Activated T-helper 17 cell treated with anti-CD3 and anti-CD28 coated beads, Interleukin-2, amount 50 U/mL, for 72 hours (primary cell): ENCODE data around the gene DHX38. TPM values are rescaled to one million over a fixed set of nuclear protein-coding genes. Genes with fewer than 3 reads are reported as not detected.

Experiments
- ATAC-seq: fragments of 150-1000 bp; cut with Tn5 transposase; replicated peaks from 2 replicates; pipeline ENCODE4 v1.10.0; 2021; ENCODE audit warnings: mild to moderate bottlenecking, moderate library complexity
- H3K27ac Mint-ChIP-seq: one replicate; pipeline ENCODE4 v1.8.0; 2022; ENCODE audit warnings: mixed read lengths
- H3K27me3 Mint-ChIP-seq: one replicate; pipeline ENCODE4 v1.8.0; 2022; ENCODE audit warnings: mixed read lengths
- H3K36me3 Mint-ChIP-seq: one replicate; pipeline ENCODE4 v1.8.0; 2022; ENCODE audit warnings: low read depth, mild to moderate bottlenecking, mixed read lengths
- H3K4me1 Mint-ChIP-seq: one replicate; pipeline ENCODE4 v1.8.0; 2022; ENCODE audit warnings: mixed read lengths
- H3K4me3 Mint-ChIP-seq: one replicate; pipeline ENCODE4 v1.8.0; 2022; ENCODE audit warnings: mild to moderate bottlenecking, mixed read lengths
- H3K9me3 Mint-ChIP-seq: one replicate; pipeline ENCODE4 v1.8.0; 2022; ENCODE audit warnings: mixed read lengths
- total RNA-seq, 2 donors: library from RNA; stranded (reverse); gene quantifications; one replicate each; pipeline ENCODE4 v1.2.3, GENCODE V29; 2022

The DHX38 gene
- total RNA-seq, 2 donors from 2014 or later, result 96.7 to 99.2 TPM

DNA sequence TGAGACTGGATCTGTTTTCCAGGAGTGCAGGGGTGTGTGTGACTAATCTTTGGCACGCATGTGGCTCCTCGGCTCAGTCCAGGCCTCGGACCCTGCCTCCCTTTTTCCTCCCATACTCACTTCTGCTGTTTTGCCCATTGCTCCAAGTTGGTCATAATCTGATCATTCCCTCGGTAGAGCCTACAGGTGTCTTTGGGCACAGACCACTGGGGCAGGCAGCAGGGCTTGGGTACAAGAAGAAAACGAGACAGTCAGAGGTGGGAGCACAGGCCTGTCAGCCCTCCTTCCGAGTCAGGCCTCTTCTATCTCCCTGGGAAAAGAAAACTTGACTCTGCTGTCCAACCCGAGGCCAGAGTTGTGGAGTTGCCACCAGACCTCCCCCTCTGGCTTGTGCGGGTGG is 29.8 kb downstream of the DHX38 start:
- no peak overlapping the region for H3K4me3 Mint-ChIP-seq
- H3K9me3 Mint-ChIP-seq, result no peaks in the 10 kb centered on the region
- H3K27me3 Mint-ChIP-seq, result no peaks in the 10 kb centered on the region
- H3K36me3 Mint-ChIP-seq, result no peaks in the 10 kb centered on the region
- no peaks in the 10 kb centered on the region for H3K4me1 Mint-ChIP-seq
- no peak overlapping the region for H3K27ac Mint-ChIP-seq
- ATAC-seq, result no peak

DNA sequence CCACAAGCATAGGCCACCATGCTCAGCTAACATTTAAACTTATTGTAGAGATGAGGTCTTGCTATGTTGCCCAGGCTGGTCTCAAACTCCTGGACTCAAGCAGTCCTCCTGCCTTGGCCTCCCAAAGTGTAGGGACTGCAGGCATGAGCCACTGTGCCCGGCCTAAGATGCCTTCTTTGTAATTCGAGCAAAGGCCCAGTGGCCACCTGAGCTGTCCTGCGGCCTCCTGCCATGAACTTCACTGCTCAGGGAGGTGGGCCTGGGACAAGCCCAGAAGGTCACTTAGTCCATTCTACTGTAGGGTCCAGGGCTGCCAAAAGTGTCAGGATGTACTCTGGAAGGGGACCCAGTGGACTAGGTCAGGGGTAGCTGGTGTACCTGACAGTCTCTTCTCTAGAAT is 30.5 kb downstream of the DHX38 start:
- H3K27me3 Mint-ChIP-seq, result no peaks in the 10 kb centered on the region
- no peaks in the 10 kb centered on the region for H3K9me3 Mint-ChIP-seq
- ATAC-seq, result no peak
- H3K36me3 Mint-ChIP-seq, result no peaks in the 10 kb centered on the region
- H3K4me1 Mint-ChIP-seq, result no peaks in the 10 kb centered on the region
- H3K4me3 Mint-ChIP-seq, result no peak overlapping the region
- H3K27ac Mint-ChIP-seq, result no peak overlapping the region

DNA sequence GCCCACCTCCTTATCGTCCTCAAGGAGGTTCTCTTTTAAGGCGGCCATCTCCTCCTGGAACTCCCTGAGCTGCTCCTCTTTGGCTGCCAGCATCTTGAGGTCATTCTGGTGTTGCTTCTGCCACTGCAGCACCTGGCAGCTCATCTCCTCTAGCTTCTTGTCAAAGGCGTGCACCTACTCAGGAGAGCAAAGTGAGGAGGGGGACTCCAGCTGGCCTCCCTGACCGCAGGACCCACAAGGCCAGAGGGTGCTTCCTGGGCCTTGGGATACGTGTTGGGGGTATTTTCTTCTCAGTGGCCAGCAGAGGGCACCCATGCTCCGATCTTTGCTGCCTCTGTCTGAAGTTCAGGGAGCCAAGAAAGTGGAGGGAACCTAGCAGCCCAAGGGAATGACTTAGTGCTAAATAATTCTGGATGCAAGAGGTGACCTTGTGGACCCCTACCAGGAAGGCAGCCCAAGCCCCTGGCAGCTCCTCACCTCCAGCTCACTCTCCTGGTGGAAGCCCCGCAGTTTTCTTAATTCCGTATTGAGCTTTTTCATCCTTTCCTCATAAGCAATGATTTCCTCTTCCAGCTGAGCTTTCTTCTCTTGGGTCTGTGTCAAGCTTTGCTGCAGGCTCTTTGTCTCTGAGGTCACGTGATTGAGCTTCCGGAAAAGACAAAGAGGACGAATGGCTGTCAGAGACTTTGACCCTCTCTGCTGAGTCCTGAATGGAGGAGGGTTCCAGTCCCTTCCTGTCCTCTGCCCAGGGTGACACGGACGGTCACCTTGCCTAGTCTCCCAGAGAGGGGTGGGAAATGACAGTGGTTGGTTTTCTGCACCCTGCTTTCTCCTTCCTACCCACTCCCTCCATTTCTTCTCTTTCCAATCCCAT is 31.4 kb downstream of the DHX38 start:
- ATAC-seq, result peak; percentile 69
- Mint-ChIP-seq H3K9me3 (no peaks in the 10 kb centered on the region), H3K27ac (peak overlapping the region; percentile 72), H3K4me3 (no peak overlapping the region), H3K4me1 (no peaks in the 10 kb centered on the region), H3K36me3 (no peaks in the 10 kb centered on the region), H3K27me3 (no peaks in the 10 kb centered on the region)

DNA sequence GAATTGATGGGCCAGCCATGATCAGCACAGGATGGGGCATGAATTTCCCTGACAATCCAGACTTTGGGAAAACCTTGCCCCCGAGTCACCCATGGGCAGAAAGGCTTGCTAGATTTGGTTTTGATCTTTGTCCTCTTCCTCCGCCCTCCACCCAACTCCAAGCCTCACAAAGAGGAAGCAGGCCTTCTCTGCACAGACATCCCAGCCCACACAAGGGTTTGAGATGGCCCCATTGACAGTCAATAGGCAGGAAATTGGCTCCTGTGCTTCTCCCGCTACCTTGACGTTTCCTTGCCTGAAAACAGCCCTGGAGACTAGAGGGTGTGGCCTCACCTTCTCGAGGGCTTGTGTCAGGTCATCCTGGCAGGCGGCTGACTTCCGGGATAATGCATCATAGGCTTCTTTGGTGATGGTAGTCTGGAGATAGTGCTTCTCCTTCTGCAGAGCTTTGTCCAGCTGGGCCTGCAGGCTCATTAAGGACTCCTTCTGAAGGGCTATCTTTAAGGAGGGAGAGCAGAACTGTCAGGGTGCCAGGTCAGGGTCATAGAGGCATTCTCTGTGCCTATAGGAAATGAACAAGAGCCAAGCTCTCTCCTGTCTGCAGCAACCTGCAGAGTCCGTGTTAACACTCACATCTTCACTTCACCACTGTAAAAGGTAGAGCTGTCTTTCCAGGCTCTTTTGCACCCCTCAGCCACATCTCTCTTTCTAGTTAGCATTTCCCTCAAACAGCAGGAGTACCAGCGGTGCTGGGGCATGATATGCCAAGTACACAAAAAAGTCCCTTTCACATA is 32.2 kb downstream of the DHX38 start:
- H3K4me1 Mint-ChIP-seq, result no peaks in the 10 kb centered on the region
- no peaks in the 10 kb centered on the region for H3K36me3 Mint-ChIP-seq
- ATAC-seq, result no peak
- no peak overlapping the region for H3K27ac Mint-ChIP-seq
- H3K4me3 Mint-ChIP-seq, result no peak overlapping the region
- H3K27me3 Mint-ChIP-seq, result no peaks in the 10 kb centered on the region
- H3K9me3 Mint-ChIP-seq, result no peaks in the 10 kb centered on the region

DNA sequence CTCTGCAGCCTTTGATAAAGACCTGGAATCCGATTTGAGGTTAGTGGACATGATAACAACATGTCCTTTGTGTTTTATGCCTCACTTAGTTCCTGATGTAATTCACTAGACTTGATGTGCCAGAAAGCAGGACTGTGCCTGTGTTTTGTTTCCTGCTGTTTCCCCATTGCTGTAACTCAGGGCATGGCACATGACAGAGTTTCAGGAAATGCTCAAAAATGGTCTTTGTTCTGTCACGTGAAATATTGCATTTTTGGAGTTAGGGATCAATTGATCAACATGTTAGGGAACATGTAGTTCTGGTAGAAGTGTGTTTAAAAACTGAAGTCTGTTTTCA is 32.8 kb downstream of the DHX38 start:
- no peaks in the 10 kb centered on the region for H3K4me1 Mint-ChIP-seq
- no peaks in the 10 kb centered on the region for H3K36me3 Mint-ChIP-seq
- no peaks in the 10 kb centered on the region for H3K9me3 Mint-ChIP-seq
- no peaks in the 10 kb centered on the region for H3K27me3 Mint-ChIP-seq
- ATAC-seq, result no peak
- no peak overlapping the region for H3K27ac Mint-ChIP-seq
- no peak overlapping the region for H3K4me3 Mint-ChIP-seq

DNA sequence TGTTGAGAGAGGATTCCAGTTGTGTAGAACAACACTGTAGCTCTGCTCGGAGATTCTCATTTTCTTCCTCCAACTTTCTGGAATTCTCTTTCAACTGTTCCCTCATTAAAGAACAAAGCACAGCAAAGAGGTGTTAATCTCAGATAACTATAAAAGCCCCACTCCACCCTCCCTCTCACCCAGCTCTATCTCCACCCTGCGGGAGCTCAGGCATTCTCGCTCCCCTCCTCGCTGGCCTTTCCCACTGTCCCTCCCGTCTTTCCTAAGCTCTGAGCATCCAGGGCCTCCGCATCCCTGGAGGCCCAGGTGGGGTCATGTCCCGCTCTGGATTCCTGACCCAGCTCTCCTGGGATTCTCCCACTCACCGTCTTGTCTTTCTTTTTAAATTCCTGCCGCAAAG is 35.1 kb downstream of the DHX38 start:
- Mint-ChIP-seq H3K4me1 (no peaks in the 10 kb centered on the region), H3K27me3 (no peaks in the 10 kb centered on the region), H3K4me3 (no peak overlapping the region), H3K27ac (no peak overlapping the region), H3K36me3 (no peaks in the 10 kb centered on the region), H3K9me3 (no peaks in the 10 kb centered on the region)
- no peak for ATAC-seq

DNA sequence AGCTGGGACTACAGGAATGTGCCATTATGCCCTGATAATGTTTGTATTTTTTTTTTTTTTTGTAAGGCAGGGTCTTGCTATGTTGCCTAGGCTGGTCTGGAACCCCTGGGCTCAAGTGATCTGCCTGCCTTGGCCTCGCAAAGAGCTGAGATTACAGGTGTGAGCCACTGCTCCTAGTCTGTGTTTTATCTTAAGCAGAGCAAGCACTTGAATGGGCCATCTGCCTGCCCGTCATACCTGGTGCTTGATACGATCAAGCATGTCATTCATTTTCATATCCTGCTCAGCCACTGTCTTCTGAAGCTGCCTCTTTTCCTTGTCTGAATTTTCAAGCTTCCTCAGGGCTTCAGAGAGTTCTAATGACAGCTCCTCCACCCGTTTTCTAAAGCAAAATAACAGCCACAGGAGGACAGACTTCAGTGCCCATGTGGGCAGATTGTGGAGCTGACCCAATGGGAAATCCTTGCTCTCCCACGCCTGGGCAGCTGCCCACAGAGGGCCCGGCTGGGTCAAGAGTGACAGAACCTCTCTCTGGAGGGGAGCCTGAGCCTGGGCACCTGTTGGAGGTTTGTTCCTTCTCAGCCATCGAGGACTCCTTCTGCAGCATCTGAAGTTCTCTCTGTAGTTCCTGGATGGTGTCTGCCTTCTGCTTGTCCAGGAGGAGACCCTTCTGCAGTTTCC is 36.5 kb downstream of the DHX38 start:
- H3K36me3 Mint-ChIP-seq, result no peaks in the 10 kb centered on the region

DNA sequence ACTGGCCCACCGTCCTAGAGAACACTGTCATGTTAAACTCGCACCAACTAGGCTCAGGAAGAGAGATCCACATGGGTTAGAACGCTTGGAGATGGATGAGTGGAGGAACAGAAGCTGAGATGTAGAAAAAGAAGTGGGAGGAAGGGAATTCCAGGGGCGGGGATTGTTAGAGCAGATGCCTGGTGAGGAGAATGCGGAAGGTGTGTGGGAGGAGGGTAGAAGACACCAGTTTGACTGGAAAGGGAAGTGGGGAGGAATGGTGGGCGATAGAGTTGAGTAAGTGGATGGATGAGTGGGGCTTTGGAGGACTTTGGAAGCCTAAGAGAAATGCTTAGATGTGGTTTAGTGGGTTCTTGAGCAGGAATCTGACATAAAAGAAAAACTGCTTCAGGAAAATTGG is 37.4 kb downstream of the DHX38 start:
- Mint-ChIP-seq H3K9me3 (no peaks in the 10 kb centered on the region), H3K27ac (no peak overlapping the region), H3K27me3 (no peaks in the 10 kb centered on the region), H3K4me1 (no peaks in the 10 kb centered on the region), H3K4me3 (no peak overlapping the region), H3K36me3 (no peaks in the 10 kb centered on the region)
- no peak for ATAC-seq

More for the DNA sequence above, 36.5 kb downstream of the DHX38 start:
- no peak for ATAC-seq
- no peaks in the 10 kb centered on the region for H3K4me1 Mint-ChIP-seq
- no peaks in the 10 kb centered on the region for H3K27me3 Mint-ChIP-seq
- H3K27ac Mint-ChIP-seq, result no peak overlapping the region
- no peak overlapping the region for H3K4me3 Mint-ChIP-seq
- H3K9me3 Mint-ChIP-seq, result no peaks in the 10 kb centered on the region

DNA sequence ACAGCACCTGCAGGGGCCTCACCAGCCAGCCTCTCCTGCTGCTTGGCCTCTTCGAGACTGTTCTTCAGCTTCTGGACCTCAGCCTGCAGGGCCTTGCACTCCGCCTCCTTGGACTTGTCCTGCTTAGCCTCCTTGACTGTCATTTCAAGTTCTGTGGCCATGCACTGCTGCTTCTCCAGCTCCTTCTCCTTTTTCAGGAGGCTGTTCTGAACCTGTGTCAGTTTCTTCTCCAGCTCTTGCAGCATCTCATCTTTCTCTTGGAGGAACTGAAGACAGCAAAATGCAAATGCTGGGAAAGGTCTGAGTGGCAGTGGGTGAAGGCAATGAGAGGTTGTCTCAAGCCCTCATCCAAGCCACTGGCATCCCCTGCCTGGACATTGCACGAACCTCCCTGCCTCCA is 39.1 kb downstream of the DHX38 start:
- Mint-ChIP-seq H3K9me3 (no peaks in the 10 kb centered on the region), H3K4me3 (no peak overlapping the region), H3K4me1 (no peaks in the 10 kb centered on the region), H3K27me3 (peaks cover 3% of the 10 kb centered on the region), H3K36me3 (no peaks in the 10 kb centered on the region), H3K27ac (no peak overlapping the region)
- ATAC-seq, result no peak

DNA sequence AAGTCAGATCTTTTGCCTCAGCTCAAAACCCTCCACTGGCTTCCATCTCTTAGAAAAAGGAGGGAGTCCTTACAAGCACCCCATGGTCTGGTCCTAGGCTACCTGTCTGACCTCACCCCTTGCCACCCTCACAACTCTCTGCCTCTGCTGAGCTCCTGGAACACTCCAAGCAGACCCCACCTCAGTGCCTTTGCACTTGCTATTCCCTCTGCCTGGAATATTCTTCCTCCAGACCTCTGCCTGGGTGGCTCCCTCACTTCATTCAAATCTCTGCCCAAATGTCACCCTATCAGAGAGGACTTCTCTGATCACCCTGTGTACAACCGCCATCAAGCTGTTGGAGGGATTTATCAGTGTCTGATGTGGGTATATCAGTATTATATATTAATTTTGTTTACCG is 40.9 kb downstream of the DHX38 start:
- no peaks in the 10 kb centered on the region for H3K4me1 Mint-ChIP-seq
- no peaks in the 10 kb centered on the region for H3K36me3 Mint-ChIP-seq
- no peak overlapping the region for H3K4me3 Mint-ChIP-seq
- no peak overlapping the region for H3K27ac Mint-ChIP-seq
- H3K9me3 Mint-ChIP-seq, result no peaks in the 10 kb centered on the region
- no peak for ATAC-seq
- peaks cover 3% of the 10 kb centered on the region for H3K27me3 Mint-ChIP-seq

DNA sequence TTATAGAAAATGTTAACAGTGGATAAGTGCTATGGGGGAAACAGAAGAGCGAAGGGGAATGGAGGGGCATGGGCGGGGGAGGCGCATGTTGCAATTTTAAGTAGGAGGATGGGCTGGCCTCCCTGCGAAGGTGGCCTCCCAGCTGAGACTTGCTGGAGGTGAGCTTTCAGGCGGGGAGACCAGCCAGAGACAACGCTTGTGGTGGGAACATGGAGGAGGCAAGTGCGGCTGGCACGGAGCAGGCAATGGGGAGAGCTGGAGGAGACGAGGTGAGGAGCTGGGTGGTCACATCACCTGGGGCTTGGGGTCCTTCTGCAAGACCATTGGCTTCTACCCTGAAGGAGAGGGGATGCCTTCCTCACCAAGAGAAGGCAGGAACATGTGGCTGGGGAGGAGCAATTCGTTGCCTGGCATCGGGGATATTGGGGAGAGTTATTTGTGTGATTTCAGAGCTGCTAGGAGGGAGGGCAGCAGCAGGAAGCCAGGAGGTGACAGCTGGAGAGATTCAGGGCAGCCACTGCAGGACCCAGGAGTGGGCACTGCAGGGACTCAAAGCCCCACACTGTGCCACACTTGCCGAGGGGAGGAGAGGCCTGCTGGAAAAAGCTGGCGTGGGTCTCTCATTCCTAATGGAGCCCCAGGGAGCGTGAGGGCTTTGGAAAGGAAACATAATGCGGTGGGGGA is 43.9 kb downstream of the DHX38 start:
- Mint-ChIP-seq H3K4me1 (no peaks in the 10 kb centered on the region), H3K9me3 (no peaks in the 10 kb centered on the region), H3K27ac (no peak overlapping the region), H3K36me3 (no peaks in the 10 kb centered on the region), H3K4me3 (no peak overlapping the region), H3K27me3 (peaks cover 3% of the 10 kb centered on the region)
- ATAC-seq, result no peak

DNA sequence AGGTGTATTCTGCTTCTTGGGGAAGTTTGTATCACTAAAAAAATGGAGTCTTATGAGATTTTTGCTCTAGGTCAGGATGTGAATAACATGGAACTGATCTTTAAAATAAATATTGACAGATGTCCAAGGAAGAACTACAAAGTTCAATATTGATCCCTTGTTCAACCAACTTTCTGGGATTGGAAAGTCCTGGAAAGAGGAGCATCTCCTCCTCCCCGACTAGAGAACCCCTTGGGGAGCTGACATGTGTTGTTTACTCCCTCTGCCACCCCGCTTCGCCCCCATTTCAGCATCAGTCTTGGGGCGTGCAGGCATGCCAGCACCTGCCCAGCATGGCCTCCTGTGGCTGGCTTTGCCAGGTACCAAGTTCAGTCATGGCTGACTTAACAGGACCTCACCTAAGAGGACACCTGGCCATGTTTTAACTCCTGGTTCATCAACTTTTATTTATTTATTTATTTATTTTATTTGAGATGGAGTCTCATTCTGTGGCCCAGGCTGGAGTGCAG is 44.5 kb downstream of the DHX38 start:
- no peak for ATAC-seq
- Mint-ChIP-seq H3K4me3 (no peak overlapping the region), H3K27ac (no peak overlapping the region), H3K36me3 (no peaks in the 10 kb centered on the region), H3K27me3 (peaks cover 4% of the 10 kb centered on the region), H3K4me1 (no peaks in the 10 kb centered on the region), H3K9me3 (no peaks in the 10 kb centered on the region)

DNA sequence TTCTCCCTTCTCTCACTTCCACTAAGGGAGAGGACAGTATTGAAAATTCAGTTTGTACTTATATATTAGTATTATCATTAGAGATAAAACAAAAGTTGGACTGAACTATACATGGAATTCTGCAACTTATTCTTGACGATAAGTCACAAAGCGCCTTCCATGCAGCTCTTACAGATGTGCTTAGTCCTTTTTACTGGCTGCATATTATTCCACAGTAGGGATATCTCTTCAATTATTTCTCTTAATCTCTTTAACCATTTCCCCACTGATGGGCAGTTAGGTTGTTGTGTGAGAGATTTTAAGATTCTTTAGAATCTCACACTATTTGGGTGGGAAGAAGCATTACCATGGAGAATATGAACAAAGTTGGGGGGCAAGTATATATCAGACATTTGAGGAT is 46.3 kb downstream of the DHX38 start:
- H3K36me3 Mint-ChIP-seq, result no peaks in the 10 kb centered on the region
- H3K9me3 Mint-ChIP-seq, result no peaks in the 10 kb centered on the region
- H3K4me1 Mint-ChIP-seq, result no peaks in the 10 kb centered on the region
- H3K27me3 Mint-ChIP-seq, result peaks cover 7% of the 10 kb centered on the region
- no peak overlapping the region for H3K4me3 Mint-ChIP-seq
- no peak for ATAC-seq
- no peak overlapping the region for H3K27ac Mint-ChIP-seq

DNA sequence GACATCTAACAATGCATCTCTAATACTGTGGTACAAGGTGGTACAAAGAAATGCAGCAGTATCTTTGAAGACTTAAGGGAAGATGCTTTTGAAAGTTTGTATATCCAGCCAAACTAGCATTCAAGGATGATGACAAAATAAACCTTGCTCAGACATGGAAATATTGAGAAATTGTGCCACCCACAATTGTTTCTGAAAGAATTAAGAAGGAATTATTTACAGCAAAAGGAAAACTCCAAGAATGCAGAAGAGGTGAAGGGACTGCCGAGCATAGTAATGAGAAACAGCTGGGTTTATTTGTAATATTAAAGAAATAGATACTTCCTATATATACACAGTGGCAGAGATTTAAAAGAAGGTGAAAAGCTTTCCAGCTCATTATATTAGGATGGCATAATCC is 48.8 kb downstream of the DHX38 start:
- Mint-ChIP-seq H3K4me3 (no peak overlapping the region), H3K36me3 (no peaks in the 10 kb centered on the region), H3K27me3 (peaks cover 5% of the 10 kb centered on the region), H3K9me3 (no peaks in the 10 kb centered on the region), H3K27ac (no peak overlapping the region), H3K4me1 (no peaks in the 10 kb centered on the region)
- ATAC-seq, result no peak
